ENCODE measurements around the gene RIC8B.

RIC8B gene

DNA sequence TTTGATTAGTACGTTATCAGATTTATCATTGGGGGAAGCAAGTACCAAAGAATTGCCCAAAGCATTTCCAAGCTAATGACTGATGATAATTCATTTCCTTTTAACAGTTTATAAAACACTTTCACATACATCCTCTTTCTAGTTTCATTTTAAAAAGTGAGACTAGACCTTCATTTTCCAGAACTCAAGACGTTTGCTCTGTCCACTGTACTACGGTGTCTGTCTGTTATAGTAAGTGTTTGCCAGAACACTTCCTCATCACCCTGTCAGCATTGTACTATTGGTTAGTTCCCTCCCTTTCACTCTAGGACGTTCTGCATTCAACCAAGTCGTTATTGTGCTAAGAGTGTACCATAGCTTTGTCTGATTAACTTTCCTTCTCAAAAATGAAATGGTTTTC is 99.5 kb downstream of the RIC8B start:
- no peak for DNase-seq

DNA sequence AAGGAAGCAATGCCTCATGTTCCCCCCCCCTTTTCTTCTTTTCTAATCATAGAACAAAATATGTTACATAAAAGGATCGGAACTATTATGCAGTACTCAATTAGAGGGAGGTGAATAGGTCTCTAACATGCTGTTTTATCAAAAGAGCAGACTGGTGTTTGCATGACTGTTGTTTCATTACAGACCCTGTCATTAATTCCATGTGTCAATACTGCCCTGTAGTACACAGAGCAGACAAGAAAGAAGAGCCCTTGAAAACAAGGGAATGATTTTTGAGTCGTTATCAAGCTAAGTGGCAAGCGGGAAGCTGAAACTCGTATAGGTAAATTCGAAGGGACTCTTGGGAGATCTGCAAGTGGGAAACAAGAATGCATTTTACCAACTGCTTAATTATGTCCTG is 104.3 kb downstream of the RIC8B start:
- no peak for DNase-seq

- DNase-seq, result no peak
Measured at GRCh38 chr12:106879612-106880011, 105.1 kb downstream of the RIC8B start.

- no peak for DNase-seq
Measured at GRCh38 chr12:106883426-106883825, 108.9 kb downstream of the RIC8B start.

GRCh38 chr12:106885026-106885425 is 110.5 kb downstream of the RIC8B start:
- no peak for DNase-seq

DNA sequence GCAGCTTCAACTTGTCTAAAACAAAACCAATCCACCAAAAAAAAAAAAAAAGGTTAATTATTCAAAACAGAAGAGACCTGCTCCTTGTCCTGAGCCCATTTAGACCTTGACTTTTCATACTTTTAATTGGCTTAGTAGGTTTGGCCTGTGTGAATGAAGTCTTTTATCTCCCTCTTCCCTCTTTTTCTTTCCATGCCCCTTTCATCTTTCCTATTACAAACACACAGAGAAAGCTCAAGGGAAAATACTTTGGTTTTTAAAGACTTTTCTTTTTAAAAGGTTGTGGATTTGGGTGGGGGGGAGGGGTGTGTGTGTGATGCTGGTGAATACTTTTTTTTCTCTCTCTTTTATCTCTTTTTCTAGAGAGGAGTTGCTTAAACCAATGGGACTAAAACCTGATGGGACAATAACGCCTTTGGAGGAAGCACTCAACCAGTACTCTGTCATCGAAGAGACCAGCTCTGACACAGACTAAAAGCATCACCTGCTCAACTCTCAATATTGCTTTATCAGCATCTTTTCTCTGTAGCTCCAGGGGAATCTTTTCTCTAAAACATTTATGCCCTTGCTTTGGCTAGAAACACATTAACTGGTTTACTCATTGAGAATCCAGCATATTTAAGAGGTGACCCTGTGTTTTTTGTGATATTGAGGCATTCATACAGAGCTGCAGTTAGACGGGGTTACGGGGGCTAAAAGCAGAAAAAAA is 111.2 kb downstream of the RIC8B start:
- DNase-seq, result no peak

DNA sequence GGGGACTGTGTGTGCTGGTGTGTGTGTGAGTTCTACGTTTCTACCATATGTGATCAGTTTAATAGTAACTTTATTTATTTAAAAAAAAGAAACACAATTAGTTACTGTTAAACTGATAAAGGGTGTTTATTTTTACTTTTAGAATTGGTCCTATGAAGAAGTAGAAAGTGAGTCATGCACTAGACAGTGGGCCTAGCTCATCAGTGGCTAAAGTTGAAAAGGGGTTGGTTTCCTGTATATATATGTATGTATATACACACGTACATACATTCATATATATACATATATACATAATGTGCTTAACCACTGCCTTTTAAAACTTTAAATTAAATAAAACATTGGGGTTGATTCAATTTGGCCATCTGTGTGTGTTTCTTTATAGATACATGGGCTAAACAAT is 112.5 kb downstream of the RIC8B start:
- DNase-seq, result no peak

DNA sequence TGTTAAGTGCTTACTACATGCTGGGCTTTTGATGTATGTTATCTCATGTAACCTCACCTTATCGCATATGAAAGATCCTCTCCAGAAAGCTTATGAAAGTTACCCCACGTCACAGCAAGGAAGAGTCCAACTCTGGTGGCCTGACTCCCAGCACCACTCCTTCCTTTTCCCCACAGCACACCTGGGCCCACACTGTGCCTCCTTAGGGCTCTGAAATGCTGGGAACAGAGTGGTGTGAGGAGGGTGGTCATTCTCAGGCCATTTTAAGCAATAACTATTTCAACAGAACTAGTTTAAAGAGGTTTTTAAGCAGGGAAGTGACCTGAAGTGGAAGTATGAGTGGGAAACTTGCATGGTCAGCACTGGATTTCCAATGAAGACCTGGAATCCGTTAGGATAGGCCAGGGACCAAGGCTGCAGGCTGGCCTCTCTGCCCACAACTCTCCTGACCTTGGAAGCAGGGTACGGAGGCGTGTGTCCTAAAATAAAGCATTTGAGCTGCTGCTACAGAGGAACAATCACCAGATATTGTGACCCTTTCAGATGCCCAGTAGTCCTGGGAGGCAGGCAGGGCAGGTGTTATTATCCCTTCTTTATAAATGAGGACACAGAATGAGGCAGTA is 114.0 kb downstream of the RIC8B start:
- no peak for DNase-seq

- DNase-seq, result no peak
Measured at GRCh38 chr12:106889326-106889725, 114.8 kb downstream of the RIC8B start.

GRCh38 chr12:106889950-106890626 is 115.6 kb downstream of the RIC8B start:
- DNase-seq, result no peak

- DNase-seq, result no peak
Measured at GRCh38 chr12:106892075-106892474, 117.6 kb downstream of the RIC8B start.

DNA sequence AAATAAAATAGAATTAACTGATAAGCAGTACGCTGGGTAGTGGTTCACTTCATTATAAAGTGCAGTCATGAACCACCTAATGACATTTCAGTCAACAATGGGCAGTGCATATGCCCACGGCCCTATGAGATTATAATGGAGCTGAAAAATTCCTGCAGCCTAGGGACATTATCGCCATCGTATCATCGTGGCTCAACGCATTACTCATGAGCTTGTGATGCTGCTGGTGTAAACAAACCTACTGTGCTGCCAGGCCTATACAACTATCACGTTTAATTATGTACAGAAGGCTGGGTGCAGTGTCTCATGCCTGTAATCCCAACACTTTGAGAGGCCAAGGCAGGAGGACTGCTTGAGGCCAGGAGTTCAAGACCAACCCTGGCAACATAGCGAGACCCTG is 119.0 kb downstream of the RIC8B start:
- no peak for DNase-seq

- no peak for DNase-seq
Measured at GRCh38 chr12:106894774-106895173, 120.3 kb downstream of the RIC8B start.

GRCh38 chr12:106896603-106897002 is 122.1 kb downstream of the RIC8B start:
- no peak for DNase-seq

GRCh38 chr12:106897082-106897481 is 122.6 kb downstream of the RIC8B start:
- DNase-seq, result no peak

- no peak for DNase-seq
Measured at GRCh38 chr12:106897981-106898901, 123.8 kb downstream of the RIC8B start.

- DNase-seq, result no peak
Measured at GRCh38 chr12:106900554-106900953, 126.1 kb downstream of the RIC8B start.

- DNase-seq, result no peak
Measured at GRCh38 chr12:106901276-106901675, 126.8 kb downstream of the RIC8B start.

DNA sequence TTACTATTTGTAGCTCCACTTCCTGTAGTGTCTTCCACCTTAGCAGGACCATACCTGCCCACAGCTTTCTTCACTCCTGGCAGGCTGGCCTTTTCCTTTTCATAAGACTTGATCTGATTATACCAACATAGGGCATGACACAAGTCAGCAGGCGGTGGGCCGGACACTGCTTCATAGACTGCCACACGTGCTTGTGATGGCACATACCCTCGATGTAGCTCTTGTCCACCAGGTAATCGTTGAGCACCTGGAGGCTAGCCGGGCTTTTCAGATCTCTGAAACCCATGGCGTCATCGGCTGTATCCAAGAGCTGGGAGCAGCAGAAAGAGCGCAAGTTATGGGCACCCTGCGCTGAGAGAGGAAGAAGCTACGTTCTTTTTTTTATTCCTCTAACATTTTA is 127.6 kb downstream of the RIC8B start:
- no peak for DNase-seq

DNA sequence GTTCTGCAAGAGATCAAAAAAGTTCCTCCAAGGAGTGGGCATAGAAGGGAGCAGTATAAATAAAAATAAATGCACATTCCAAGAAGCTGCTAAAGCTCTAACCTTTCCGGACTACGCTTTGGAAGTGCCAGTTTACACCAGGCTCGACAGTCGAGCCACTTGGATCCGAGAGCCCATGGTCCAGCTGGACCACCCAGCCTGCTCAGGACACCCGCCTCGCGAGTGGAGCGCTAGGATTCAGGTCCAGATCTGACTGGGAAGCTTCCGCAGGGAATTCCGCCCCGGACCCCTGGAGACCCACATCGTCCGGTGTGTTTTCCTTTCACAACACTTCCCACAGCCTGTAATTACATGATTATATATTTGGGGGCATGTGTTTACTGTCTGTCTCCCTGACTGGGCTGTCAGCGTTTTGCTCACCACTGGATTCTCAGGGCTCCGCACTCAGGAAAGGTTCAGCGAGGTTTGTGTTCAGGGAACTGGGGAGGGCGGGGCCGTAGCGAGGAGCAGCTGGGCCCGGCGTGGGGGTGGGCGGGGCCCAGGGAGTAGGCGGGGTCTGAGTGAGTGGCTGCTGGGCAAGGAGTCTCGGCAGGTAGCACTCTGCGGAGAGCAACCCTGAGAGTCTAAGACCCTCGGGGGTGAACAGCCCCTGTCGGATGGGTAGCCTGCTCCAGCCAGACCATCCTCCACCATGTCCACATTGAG is 128.9 kb downstream of the RIC8B start:
- DNase-seq, result no peak

GRCh38 chr12:106906715-106907114 is 132.2 kb downstream of the RIC8B start:
- DNase-seq, result no peak

GRCh38 chr12:106907411-106907810 is 132.9 kb downstream of the RIC8B start:
- DNase-seq, result no peak

GRCh38 chr12:106907846-106908245 is 133.4 kb downstream of the RIC8B start:
- no peak for DNase-seq
